HG03469 (cell line): ENCODE results near the gene LMNTD2.

Source experiments
- ATAC-seq: cut with Tn5 transposase; IDR thresholded peaks from one replicate; pipeline ENCODE4 v1.9.1; 2021; ENCODE audit warnings: mild to moderate bottlenecking, moderate library complexity, moderate number of reproducible peaks; ENCODE audit not compliant: unreplicated experiment

Gene LMNTD2

GRCh38 chr11:555227-555779, 5.2 kb downstream of the LMNTD2 start:
- ATAC-seq: no peak

DNA sequence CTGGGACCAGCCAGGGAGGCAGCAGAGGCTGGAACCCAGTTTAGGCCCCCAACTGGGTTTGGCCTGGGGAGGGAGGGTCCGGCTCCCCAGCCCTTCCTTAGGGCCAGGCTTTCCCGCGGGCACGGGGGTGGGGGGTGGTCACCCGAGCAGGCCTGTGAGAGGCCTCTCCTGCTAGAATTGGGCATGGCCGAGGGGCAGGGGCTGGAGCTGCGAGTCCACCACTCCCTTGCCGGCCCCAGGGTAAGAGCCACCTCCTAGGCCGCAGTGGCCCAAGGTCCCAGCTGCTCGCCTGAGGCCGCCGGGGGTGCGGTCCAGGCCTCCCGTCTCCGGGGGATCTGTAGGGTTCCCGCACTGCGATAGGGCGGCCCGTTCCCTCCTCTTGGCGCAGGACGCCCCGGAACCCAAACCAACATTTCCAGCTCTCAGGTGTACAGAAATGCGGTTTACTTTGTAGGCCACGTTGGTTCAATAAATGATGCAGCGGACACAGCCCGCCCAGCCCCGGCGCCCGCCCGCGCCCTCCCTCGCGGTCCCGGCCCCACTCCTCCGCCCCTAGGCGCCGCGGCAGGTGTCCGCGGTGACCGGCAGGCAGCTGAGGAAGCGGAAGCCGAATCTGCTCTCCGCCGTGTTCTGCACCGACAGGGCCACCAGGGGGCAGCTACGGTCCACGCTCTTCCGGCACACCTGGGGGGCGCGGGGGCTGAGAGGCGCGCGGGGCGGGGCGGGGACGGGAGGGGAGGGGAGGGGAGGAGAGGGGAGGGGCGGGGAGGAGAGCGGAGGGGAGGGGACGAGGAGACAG, 5.9 kb downstream of the LMNTD2 start:
- ATAC-seq: no peak

DNA sequence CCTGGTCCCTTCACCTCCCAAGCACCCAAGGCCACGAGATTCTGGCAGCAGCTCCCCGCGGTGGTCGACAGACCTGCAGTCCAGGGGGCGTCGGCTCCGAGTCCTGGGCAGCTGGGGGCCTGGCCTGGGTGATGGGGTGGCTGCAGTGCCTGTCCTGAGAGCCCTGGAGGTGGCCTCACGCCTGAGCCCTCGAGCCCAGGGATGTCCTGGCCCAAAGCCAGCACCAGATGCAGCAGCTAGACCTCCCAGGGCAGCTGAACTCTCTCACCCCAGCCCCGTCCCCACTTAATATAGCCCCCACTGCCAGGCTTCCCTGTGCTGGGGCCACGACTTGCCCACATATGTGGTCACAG, 6.6 kb downstream of the LMNTD2 start:
- no peak for ATAC-seq

GRCh38 chr11:553083-553987, 7.2 kb downstream of the LMNTD2 start:
- ATAC-seq: no peak

DNA sequence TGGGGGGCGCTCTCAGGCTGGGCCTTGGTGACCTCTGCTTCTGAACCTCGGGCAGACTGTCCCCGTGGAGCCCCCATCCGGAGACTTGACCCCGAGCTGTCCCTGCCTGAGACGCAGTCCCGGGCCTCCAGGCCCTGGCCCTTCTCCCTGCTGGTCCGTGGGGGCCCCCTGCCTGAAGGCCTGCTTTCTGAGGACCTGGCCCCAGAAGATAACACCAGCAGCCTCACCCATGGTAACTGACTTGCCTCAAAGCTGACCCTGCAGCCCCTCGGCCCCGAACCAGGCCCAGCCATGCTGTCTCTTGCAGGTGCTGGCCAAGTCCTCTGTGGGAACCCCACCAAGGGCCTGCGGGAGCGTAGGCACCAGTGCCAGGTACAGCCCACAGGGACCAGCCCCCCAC, 8.9 kb downstream of the LMNTD2 start:
- ATAC-seq: no peak

DNA sequence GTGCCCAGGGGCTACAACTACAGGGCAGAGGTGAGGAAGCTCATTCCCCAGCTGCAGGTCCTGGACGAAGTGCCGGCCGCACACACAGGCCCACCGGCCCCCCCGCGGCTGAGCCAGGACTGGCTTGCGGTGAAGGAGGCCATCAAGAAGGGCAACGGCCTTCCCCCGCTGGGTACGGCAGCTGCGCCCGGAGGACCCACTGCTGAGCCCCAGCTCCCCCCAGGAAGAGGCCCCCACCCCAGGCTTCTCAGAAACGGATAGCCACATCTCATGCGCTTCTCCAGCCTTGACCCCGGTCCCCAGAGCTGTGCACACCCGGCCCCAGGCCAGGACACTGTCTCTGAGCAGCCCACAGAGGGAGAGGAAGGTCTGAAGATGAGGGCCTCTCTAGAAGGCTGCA, 9.4 kb downstream of the LMNTD2 start:
- no peak for ATAC-seq

GRCh38 chr11:550746-551085, 9.8 kb downstream of the LMNTD2 start:
- ATAC-seq: no peak

GRCh38 chr11:550021-550745, 10.4 kb downstream of the LMNTD2 start:
- no peak for ATAC-seq

DNA sequence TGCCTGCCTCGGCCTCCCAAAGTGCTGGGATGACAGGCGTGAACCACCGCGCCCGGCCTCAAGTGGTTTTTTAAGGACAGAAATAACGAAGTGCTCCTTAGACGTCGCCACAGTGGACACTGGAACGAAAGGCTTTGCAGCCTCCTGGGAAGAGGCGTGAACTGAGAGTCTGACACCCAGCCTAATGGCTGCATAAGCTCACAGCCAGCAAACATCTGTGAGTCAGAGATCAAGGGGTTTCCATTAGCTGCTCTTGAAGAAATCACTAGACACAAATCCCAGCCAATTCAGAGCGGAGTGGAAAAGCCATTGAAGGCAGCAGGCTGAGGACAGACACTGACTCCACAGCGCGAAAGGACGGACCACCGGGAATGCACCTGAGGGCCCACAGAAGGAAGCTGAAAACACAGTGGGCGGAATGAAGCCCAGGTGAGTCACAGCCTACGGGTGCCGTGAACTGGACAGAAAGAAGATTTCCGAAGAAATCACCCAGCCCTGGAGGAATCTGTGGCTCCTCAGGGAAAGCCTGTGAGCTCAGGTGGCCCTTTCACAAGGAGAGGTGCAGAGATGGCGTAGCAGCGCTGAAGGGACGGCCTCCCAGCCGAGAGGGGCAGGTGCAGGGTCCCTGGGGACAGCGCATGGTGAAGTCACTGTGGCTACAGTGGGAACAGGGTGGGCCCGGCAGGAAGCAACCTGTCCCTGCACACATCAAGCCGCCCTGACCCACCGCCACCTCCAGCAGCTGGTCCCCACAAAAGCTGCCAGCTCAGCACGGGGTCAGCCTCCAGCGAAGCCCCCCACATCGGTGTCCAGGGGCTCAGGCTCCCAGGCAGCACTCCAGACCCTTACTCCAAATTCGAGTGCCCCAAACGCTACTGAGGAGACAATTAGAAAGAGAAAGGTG, 11.6 kb downstream of the LMNTD2 start:
- ATAC-seq: no peak

- ATAC-seq: no peak
These were observed 15.4 kb downstream of the LMNTD2 start for GRCh38 chr11:545171-545570.

DNA sequence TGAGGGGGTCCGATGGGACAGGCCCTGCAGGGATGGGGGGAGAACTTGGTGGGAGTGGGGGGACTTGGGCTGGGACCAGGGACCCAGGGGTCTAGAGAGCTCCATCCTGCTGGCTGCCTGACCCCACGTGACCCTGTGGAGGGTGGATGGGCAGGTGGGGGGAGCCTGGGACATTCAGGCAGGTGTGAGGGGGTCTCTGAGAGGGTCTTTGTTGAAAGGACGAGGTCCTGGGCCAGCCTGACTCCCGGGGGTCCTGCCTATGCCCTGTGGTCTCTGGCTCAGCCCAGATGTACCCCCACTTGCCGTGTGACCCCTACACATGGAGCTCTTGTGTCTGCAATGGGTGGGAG, 15.7 kb downstream of the LMNTD2 start:
- no peak for ATAC-seq

DNA sequence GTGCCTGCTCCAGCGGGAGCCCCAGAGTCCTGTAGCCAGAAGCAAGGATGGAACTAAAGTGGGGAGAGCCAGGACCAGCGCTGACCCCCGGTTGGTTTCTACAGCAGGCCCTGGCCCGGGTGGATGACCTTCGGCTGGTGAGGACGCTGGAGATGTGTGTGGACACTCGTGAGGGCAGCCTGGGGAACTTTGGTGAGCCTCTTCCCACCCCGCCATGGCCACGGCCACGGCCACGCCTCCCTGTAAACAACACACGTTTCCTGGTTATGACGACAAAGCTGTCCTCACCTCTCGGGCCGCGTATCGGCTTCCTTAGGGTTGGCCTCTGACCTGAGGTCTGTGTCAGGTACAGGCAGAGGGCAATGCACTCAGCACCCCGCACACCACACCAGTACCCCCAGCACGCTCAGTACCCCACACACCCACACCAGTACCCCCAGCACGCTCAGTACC, 19.1 kb downstream of the LMNTD2 start:
- no peak for ATAC-seq

DNA sequence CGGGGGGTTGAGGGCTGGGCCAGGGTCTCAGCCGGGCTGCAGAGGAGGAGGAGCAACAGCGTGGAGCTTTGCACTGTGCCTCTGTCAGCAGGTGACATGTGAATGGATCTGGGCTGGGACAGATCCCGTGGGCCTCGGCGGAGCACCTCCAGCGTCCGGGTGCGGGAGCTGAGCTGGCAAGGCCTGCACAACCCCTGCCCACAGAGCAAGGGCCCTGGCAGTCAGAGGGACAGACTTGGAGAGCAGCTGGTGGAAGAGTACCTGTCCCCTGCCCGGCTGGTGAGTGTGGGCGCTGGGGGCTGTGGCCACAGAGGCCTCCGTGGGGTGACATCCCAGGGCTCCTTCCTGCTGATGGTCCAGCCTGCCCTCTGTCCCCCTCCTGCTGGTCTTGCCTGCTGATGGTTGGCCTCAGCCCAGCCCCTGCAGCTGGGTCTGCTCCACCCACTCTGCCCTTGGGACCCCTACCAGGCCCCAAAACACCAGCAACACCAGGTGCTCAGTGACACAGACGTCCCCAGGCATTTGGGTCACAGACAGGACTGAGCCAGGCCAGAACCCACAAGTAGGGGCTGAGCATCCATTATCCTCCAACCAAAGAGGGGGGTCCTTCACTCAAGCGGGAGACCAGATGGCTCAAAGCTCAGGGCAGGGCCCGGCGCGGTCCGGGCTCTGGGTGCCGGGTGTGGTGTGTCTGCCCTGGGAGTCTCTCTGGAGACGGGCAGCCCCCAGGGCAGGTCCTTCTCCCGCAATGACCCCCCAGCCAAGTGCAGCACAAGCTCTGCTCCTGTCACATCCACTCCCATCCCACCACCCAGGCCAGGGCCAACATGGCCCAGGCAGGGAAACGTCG, 19.7 kb downstream of the LMNTD2 start:
- no peak for ATAC-seq

- no peak for ATAC-seq
These were observed 20.5 kb downstream of the LMNTD2 start for GRCh38 chr11:539971-540481.

DNA sequence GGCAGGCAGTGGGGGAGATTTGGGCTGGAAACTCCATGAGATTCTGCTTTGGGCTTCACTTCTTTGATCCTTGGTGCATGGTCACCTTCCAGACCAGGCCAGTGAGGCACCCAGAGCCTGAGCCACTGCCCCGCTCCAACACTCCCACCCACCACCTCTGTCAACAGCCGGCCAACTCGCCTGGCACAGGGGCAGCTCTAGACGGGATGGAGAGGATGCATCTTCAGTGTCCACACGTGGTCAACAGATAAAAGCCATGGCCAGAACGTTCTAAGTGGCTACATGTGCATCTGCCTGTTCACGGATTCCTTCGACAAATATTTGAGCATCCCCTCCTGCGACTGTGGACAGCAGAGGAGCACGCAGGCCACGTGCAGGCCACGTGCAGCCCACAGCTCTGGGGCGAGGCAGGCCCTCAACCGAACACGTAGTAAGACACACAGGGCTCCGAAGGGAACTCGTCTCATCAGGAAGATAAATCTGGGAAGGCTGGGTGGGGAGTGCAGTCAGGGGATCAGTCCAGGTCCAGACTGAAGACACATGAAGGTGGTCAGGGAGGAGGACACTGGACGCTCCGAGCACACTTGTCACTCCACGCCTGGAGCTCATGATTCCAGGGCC, 22.0 kb downstream of the LMNTD2 start:
- no peak for ATAC-seq

DNA sequence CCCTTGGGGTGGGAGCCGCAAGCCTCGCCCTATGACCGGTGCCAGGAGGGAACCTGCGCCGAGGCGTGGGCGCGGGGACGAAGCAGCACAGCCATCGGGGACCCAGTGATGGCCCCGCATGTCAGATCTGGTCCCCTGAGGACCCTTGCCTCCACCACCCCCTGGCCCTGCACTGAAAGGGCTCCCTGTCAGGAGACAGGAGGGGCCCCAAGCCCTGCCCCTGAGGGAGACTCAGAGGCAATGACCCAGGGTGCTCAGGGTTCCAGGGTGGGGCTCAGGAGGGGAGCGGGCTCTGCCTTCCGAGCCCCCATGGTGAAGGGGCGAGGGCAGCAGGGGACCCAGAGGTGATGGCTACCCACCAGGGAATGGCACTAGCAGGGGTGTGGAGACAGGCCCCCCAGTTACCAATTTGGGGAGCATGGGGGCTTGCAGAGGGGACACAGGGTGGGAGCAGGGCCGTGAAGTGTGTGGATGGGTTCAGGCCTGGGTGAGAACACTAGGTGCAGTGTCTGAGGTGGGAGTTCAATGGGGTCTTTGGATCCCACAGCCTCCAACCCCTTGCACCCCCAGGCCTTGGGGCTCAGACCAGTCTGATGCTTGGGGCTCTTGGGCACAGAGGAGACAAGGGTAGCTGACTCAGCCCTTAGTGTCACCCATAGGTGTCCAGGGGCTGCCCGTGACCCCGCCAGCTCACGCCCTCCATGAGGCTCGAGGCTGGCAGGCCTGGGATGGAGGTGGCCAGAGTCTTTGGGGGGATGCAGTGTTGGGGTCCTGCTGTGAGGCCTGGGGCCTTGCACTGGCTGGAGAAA, 22.7 kb downstream of the LMNTD2 start:
- no peak for ATAC-seq

DNA sequence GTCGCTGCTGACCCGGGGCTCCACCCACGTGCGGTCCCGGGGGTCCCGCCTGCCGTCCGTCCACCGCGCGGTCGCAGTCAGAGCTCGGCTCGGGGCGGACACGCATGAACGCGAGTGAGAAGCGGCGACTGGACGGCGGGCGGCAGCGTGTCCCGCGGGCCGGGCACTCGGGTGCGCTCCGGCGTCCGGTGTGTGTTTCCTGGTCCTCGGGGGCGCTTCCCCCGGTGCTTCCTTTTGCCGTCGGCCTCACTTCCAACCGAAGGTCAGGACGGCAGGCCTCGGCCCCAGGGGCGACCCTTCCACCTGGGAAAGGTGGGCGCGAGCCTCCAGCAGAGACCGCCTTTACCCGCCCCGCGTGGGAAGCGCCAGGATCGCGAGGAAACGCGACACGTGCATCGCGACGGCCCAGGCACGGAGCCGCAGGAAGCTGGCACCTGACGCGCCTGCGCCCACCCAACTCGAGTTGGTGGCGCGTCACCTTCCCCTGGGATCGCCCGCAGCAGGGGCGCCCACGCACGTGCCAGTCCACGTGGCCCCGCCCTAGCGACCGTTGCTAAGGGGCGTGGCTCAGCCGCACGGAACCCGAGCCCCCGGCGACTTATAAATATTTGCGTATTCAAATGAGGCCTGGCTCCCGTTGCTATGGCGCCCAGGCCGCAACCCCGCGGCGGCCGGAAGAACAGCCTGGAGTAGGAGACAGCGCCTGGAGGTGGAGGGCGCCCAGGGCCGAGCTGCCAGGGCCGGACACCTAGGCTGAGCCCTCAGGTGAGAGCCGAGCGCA, 23.5 kb downstream of the LMNTD2 start, which contains the start of gene LRRC56:
TSS of gene LRRC56 (plus strand) at position 687 of the 781 bp plus-strand sequence. CDS start 3,158 bp downstream, outside the sequence.
- peak; percentile 36 for ATAC-seq
